ENCODE results near the gene RNF14. TPM values are rescaled to one million over a fixed set of nuclear protein-coding genes. Genes with fewer than 3 reads are reported as not detected.

Gene RNF14
- polyA plus RNA-seq, 1 of the 3 experiments (the other 2 are of a cell fraction): 24.5 TPM

DNA sequence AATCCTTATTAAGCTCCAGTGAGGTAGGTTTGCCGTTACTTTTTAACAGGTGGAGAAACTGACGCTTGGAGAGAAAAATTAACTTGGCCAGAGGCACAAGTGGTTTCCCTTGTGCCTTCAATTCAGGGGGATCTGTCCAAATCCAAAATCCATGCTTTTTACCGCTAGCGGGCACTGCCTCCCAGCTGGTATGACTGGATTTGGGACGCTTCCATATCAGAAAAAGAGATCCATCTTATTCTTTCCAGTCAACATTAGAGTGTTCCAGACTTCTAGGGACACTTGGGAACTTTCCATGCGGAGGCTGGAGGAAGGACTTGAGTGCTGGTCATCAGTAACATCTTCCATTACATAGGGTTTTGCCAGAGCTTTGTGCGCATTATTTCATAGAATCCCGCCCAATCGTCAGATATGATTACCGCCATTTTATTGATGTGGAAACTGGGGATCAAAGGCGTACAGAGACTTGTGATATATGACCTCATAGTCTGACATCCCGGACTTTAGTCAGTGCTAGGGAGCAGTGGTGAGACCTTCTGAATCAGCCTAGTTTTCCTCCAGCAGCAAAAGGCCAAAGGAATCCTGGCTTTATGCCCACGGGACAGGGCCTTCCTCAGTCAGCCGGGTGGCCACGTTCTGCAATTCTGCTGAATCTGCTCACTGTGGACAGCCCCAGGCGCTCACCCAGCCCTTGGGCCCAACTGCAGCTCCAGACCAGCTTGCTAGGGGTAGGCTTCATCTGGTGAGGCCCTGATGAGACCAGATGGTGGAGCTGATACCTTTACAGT, 45.0 kb downstream of the RNF14 start (continued):
- no peak for TF ChIP-seq EP300 (IDR thresholded peaks at IDR 0.05; ENCODE audit: borderline replicate concordance in 1 of 2, low read depth in 1 of 2, low read length in 1 of 2)

DNA sequence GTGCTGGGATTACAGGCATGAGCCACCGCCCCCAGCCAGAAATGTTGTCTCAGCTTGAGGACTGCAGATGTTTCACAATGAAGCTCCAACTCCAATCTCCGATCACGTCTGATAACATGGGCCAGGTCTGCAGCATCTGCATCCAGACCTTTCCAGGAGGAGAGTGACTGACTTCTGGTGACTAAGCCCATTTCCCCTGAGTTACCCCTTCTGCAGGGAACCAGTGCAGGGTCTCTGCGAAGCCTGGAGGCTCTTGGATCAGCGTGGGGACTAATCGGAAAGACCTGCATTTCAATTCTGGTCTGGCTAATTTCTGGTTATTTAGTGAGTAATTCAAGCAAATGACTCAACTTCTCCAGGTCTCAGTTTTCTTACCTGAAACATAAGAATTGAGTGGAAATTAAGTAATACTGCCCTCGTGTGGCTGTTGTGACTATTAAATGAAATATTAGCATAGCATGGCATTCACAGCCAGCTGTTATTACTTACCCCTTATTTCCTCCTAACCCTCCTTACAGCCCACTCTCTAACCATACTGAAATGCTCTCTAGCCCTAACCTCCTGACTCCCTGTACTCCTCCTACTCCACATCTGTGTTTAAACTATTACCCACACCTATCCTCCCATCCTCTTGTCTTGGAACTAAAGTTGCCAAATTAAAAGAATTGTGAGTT, 46.1 kb downstream of the RNF14 start:
- no peak overlapping the region for H3K4me3 ChIP-seq (ENCODE audit: low read depth in 2 of 2, low read length in 1 of 2)
- H3F3A ChIP-seq (replicated peaks; ENCODE audit: insufficient read depth): peaks cover 24% of the 10 kb centered on the region
- peaks cover 17 to 24% of the 10 kb centered on the region in 2 experiments for H3K4me1 ChIP-seq (ENCODE audit: control insufficient read depth in 1 of 2, insufficient read depth in 2 of 2, low read depth in 1 of 2, low read length in 1 of 2)
- H3K9me2 ChIP-seq: no peaks in the 10 kb centered on the region
- peak overlapping the region in 1 of 2 experiments; percentile 78; a peak in 2 of 4 replicates for H3K27ac ChIP-seq (ENCODE audit: low read depth in 2 of 2, low read length in 1 of 2)
- H3K4me2 ChIP-seq: peak overlapping the region; percentile 30
- H2AFZ ChIP-seq (ENCODE audit: low read depth): no peak overlapping the region; the same call in 1 of the 2 replicates
- H3K9me3 ChIP-seq: no peaks in the 10 kb centered on the region
- ChIA-PET CTCF (interaction anchor here (0.8 to 10.7 kb wide), 31 partner anchors 9 to 702 kb away, joined by 3 to 158 read pairs (median 5); partner anchors contain the start of gene RNF14), POLR2A (no interaction called here)
- peaks cover 0 to 4% of the 10 kb centered on the region in 2 experiments for H3K36me3 ChIP-seq (replicated peaks in 1 of 2; ENCODE audit: control insufficient read depth in 1 of 2, insufficient read depth in 2 of 2, low read length in 1 of 2)
- peak; percentile 61 for DNase-seq
- H3K9ac ChIP-seq: no peak overlapping the region
- no peaks in the 10 kb centered on the region for H4K20me1 ChIP-seq (ENCODE audit: insufficient read depth)
- WGBS (ENCODE audit: low lambda C conversion rate): 32% methylated on average over 6 of the region's 7 CpGs
- TF ChIP-seq RCOR1 (IDR thresholded peaks at IDR 0.05; ENCODE audit: low read length) (no peak), MEF2A (IDR thresholded peaks at IDR 0.05; ENCODE audit: borderline replicate concordance, low read depth) (no peak), FOXM1 (IDR thresholded peaks at IDR 0.05; ENCODE audit: low read depth) (no peak), RAD21 (IDR thresholded peaks at IDR 0.05; ENCODE audit: low read length) (peak; percentile 56), GABPA (IDR thresholded peaks at IDR 0.05; ENCODE audit: low read depth) (no peak), FOSL2 (IDR thresholded peaks at IDR 0.05; ENCODE audit: borderline replicate concordance, low read depth) (peak; percentile 74), FOXJ3 (CRISPR knock-in tag; IDR thresholded peaks at IDR 0.05) (no peak), SMC3 (IDR thresholded peaks at IDR 0.05; ENCODE audit: low read depth, low read length) (peak; percentile 41; the same call in 1 of the 2 replicates)
- TF ChIP-seq, protein P1, sequence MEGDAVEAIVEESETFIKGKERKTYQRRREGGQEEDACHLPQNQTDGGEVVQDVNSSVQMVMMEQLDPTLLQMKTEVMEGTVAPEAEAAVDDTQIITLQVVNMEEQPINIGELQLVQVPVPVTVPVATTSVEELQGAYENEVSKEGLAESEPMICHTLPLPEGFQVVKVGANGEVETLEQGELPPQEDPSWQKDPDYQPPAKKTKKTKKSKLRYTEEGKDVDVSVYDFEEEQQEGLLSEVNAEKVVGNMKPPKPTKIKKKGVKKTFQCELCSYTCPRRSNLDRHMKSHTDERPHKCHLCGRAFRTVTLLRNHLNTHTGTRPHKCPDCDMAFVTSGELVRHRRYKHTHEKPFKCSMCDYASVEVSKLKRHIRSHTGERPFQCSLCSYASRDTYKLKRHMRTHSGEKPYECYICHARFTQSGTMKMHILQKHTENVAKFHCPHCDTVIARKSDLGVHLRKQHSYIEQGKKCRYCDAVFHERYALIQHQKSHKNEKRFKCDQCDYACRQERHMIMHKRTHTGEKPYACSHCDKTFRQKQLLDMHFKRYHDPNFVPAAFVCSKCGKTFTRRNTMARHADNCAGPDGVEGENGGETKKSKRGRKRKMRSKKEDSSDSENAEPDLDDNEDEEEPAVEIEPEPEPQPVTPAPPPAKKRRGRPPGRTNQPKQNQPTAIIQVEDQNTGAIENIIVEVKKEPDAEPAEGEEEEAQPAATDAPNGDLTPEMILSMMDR (IDR thresholded peaks at IDR 0.05): peak; percentile 71
- TF ChIP-seq, protein P2, sequence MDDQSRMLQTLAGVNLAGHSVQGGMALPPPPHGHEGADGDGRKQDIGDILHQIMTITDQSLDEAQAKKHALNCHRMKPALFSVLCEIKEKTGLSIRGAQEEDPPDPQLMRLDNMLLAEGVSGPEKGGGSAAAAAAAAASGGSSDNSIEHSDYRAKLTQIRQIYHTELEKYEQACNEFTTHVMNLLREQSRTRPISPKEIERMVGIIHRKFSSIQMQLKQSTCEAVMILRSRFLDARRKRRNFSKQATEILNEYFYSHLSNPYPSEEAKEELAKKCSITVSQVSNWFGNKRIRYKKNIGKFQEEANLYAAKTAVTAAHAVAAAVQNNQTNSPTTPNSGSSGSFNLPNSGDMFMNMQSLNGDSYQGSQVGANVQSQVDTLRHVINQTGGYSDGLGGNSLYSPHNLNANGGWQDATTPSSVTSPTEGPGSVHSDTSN (IDR thresholded peaks at IDR 0.05): no peak
- TF ChIP-seq, protein P3, sequence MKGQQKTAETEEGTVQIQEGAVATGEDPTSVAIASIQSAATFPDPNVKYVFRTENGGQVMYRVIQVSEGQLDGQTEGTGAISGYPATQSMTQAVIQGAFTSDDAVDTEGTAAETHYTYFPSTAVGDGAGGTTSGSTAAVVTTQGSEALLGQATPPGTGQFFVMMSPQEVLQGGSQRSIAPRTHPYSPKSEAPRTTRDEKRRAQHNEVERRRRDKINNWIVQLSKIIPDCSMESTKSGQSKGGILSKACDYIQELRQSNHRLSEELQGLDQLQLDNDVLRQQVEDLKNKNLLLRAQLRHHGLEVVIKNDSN (IDR thresholded peaks at IDR 0.05; ENCODE audit: borderline replicate concordance, low read depth): no peak
- no peaks in the 10 kb centered on the region for H3K27me3 ChIP-seq (ENCODE audit: insufficient read depth)
- no peaks in the 10 kb centered on the region for H3K79me2 ChIP-seq (ENCODE audit: insufficient read depth)

Data from SK-N-SH (cell line).